ENCODE results near the gene PACSIN3. TPM values are rescaled to one million over a fixed set of nuclear protein-coding genes. Genes with fewer than 3 reads are reported as not detected.

Gene PACSIN3
- polyA plus RNA-seq, 1 donor (not counting 4 experiments of a cell fraction or from before 2014, with no cell fraction given) = 28.1 TPM

DNA sequence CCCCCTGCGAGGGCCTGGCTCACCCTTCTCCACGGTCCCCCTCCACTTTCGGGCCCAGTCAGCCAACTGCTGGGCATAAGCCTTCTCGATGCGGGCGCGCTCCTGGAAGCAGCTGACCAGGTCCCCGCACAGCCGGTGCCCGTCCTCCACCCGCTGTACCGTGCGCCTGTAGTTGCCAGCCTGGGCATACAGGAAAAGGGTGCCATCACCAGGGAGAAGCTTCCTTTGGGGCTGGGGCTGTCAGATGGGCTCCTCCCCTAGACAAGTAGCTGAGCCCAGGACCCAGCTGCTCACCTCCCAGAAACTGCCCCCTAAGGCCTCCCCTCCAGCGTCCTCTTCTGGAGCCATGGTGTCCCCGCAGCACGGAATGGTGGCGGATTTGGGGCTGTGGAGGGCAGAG lies 3.9 kb downstream of the PACSIN3 start:
- no peaks in the 10 kb centered on the region for H3K27me3 ChIP-seq (ENCODE audit: control insufficient read depth, extremely low read depth, insufficient read depth, low read length)
- peaks cover 2% of the 10 kb centered on the region for H3K9me1 ChIP-seq (ENCODE audit: control insufficient read depth, extremely low read depth, insufficient read depth, low read length)
- no peak for FAIRE-seq
- H3K9ac ChIP-seq (ENCODE audit: control insufficient read depth, extremely low read depth, insufficient read depth, low read length) = no peak overlapping the region
- no peaks in the 10 kb centered on the region for H3K9me3 ChIP-seq (ENCODE audit: control insufficient read depth, low read depth, low read length)
- no peak overlapping the region for H3K27ac ChIP-seq (ENCODE audit: control insufficient read depth, insufficient read depth, low read length)
- TF ChIP-seq EZH2 (IDR thresholded peaks at IDR 0.05; ENCODE audit: low read length) = no peak
- H4K20me1 ChIP-seq (ENCODE audit: control insufficient read depth, extremely low read depth, insufficient read depth, low read length) = no peaks in the 10 kb centered on the region
- H3K4me2 ChIP-seq (ENCODE audit: control insufficient read depth, extremely low read depth, insufficient read depth, low read depth, low read length) = no peak overlapping the region
- dilution Hi-C loops (cut with MboI; ENCODE audit: extremely low pct_ligation_motif_present, low sequenced_read_pairs) = no loop called here
- peaks cover 25 to 27% of the 10 kb centered on the region in 2 experiments for H3K36me3 ChIP-seq (ENCODE audit: control insufficient read depth in 2 of 2, extremely low read depth in 1 of 2, insufficient read depth in 2 of 2, low read length in 2 of 2)
- peaks cover 37% of the 10 kb centered on the region for H3K79me2 ChIP-seq (ENCODE audit: control insufficient read depth, insufficient read depth, low read length)
- no peak for DNase-seq (ENCODE audit: low read depth, low spot score)
- H3K4me3 ChIP-seq (ENCODE audit: control insufficient read depth in 2 of 3, extremely low read depth in 1 of 3, insufficient read depth in 2 of 3, low read depth in 1 of 3, low read length in 3 of 3) = no peak overlapping the region
- no peak overlapping the region for H2AFZ ChIP-seq (ENCODE audit: control insufficient read depth, low read length)
- peaks cover 20% of the 10 kb centered on the region for H3K4me1 ChIP-seq (ENCODE audit: control insufficient read depth, extremely low read depth, insufficient read depth, low read length)

- Histone ChIP-seq H3K79me2 (ENCODE audit: control insufficient read depth, insufficient read depth, low read length) (peaks cover 41% of the 10 kb centered on the region), H3K9ac (ENCODE audit: control insufficient read depth, extremely low read depth, insufficient read depth, low read length) (no peak overlapping the region), H3K9me1 (ENCODE audit: control insufficient read depth, extremely low read depth, insufficient read depth, low read length) (peaks cover 2% of the 10 kb centered on the region), H3K27me3 (ENCODE audit: control insufficient read depth, extremely low read depth, insufficient read depth, low read length) (no peaks in the 10 kb centered on the region), H3K9me3 (ENCODE audit: control insufficient read depth, low read depth, low read length) (no peaks in the 10 kb centered on the region), H3K4me3 (ENCODE audit: control insufficient read depth in 2 of 3, extremely low read depth in 1 of 3, insufficient read depth in 2 of 3, low read depth in 1 of 3, low read length in 3 of 3) (no peak overlapping the region), H3K27ac (ENCODE audit: control insufficient read depth, insufficient read depth, low read length) (no peak overlapping the region), H3K36me3 (ENCODE audit: control insufficient read depth in 2 of 2, extremely low read depth in 1 of 2, insufficient read depth in 2 of 2, low read length in 2 of 2) (peaks cover 25 to 27% of the 10 kb centered on the region in 2 experiments), H3K4me1 (ENCODE audit: control insufficient read depth, extremely low read depth, insufficient read depth, low read length) (peaks cover 17% of the 10 kb centered on the region), H4K20me1 (ENCODE audit: control insufficient read depth, extremely low read depth, insufficient read depth, low read length) (no peaks in the 10 kb centered on the region), H2AFZ (ENCODE audit: control insufficient read depth, low read length) (no peak overlapping the region), H3K4me2 (ENCODE audit: control insufficient read depth, extremely low read depth, insufficient read depth, low read depth, low read length) (no peak overlapping the region)
- DNase-seq (ENCODE audit: low read depth, low spot score) = no peak
- no peak for FAIRE-seq
- dilution Hi-C loops (cut with MboI; ENCODE audit: extremely low pct_ligation_motif_present, low sequenced_read_pairs) = no loop called here
- TF ChIP-seq CTCF (optimal IDR thresholded peaks at IDR 0.05 in 1 of 3, IDR thresholded peaks at IDR 0.05 in 1 of 3, conservative IDR thresholded peaks at IDR 0.05 in 1 of 3; ENCODE audit: extremely low read depth in 1 of 3, insufficient read depth in 2 of 3, low read length in 3 of 3) (no peak), EZH2 (IDR thresholded peaks at IDR 0.05; ENCODE audit: low read length) (no peak)
Measured at GRCh38 chr11:47181271-47181670, 5.0 kb downstream of the PACSIN3 start.
